GM12878 (cell line): Measurements from ENCODE around the gene ZNF367. TPM values are rescaled to one million over a fixed set of nuclear protein-coding genes. Genes with fewer than 3 reads are reported as not detected.

Experiments
- ATAC-seq: fragments of 200-7000 bp; cut with Tn5 transposase; 3 replicates; pipeline ENCODE4 v1.9.1; 2020; ENCODE audit warnings: mild to moderate bottlenecking, moderate library complexity
- BruUV-seq: library from RNA; stranded (reverse); fragments of 400-500 nt; replicated peaks from 2 replicates; lab custom pipeline; 2021; lab: Mats Ljungman, UMichigan
- CTCF ChIA-PET: fragments of 300-600 bp; sonication (Branson Sonifier 250); formaldehyde crosslinking; extraction: SDS; loops from one replicate; lab custom pipeline; 2021; ENCODE audit warnings: inconsistent platforms; lab: Yijun Ruan, JAX
- POLR2A ChIA-PET: fragments of 350-600 bp; formaldehyde crosslinking; extraction: SDS; loops from one replicate; lab custom pipeline; 2021; ENCODE audit warnings: inconsistent platforms; lab: Charles Lee
- RAD21 ChIA-PET: fragments of 300-600 bp; sonication (Branson Sonifier 250); formaldehyde crosslinking; loops from one replicate; lab custom pipeline; 2023; ENCODE audit warnings: antibody characterized with exemption; ENCODE audit not compliant: unreplicated experiment; lab: Charles Lee
- SMC1A ChIA-PET: fragments of 300-600 bp; sonication (Branson Sonifier 250); formaldehyde crosslinking; loops from one replicate; lab custom pipeline; 2023; ENCODE audit not compliant: unreplicated experiment, uncharacterized antibody; lab: Charles Lee
- DNase-seq: peaks from one replicate; pipeline ENCODE4 v3.0.0-alpha.2; 2011; ENCODE audit warnings: low read depth, low spot score
- FAIRE-seq: peaks from 3 replicates; lab custom pipeline; 2011; peaks lifted over from hg19 to GRCh38; lab: Jason Lieb, UNC
- H2AFZ ChIP-seq: 2 replicates; pipeline ENCODE4 v1.6.0; 2011; ENCODE audit warnings: low read depth, low read length, control low read depth; ENCODE audit not compliant: control insufficient read depth
- H3K27ac ChIP-seq: 2 replicates; pipeline ENCODE4 v1.5.1; 2011; ENCODE audit warnings: control low read depth; ENCODE audit not compliant: control insufficient read depth, insufficient read depth
- H3K27me3 ChIP-seq, 2 experiments: replicated peaks in 1 of 2; 2 replicates each; pipeline versions ENCODE4 v1.6.0 to v1.6.1; 2011; ENCODE audit warnings: low read length in 1 of 2; ENCODE audit not compliant: control insufficient read depth in 2 of 2, insufficient read depth in 2 of 2
- H3K36me3 ChIP-seq, 2 experiments: 2 replicates each; pipeline ENCODE4 v1.5.1; 2011; ENCODE audit warnings: low read length in 1 of 2; ENCODE audit not compliant: control insufficient read depth in 2 of 2, insufficient read depth in 2 of 2
- H3K4me1 ChIP-seq: 2 replicates; pipeline ENCODE4 v1.6.1; 2011; ENCODE audit warnings: mild to moderate bottlenecking, low read length, moderate library complexity, mixed read lengths; ENCODE audit not compliant: control insufficient read depth, insufficient read depth
- H3K4me2 ChIP-seq: 2 replicates; pipeline ENCODE4 v1.6.0; 2011; ENCODE audit warnings: control low read depth; ENCODE audit not compliant: control insufficient read depth, insufficient read depth
- H3K4me3 ChIP-seq: fragments of 200-600 bp; sonication (generic); 2 replicates; pipeline ENCODE4 v1.5.1; 2016
- H3K79me2 ChIP-seq: 2 replicates; pipeline ENCODE4 v1.6.0; 2011; ENCODE audit warnings: low read length; ENCODE audit not compliant: control insufficient read depth, insufficient read depth
- H3K9ac ChIP-seq: 2 replicates; pipeline ENCODE4 v1.8.0; 2011; ENCODE audit warnings: low read length, control low read depth, mixed read lengths; ENCODE audit not compliant: control insufficient read depth, insufficient read depth
- H3K9me3 ChIP-seq: replicated peaks from 3 replicates; pipeline ENCODE4 v1.5.1; 2011; ENCODE audit warnings: mild to moderate bottlenecking, low read length; ENCODE audit not compliant: control insufficient read depth, insufficient read depth
- H4K20me1 ChIP-seq: 2 replicates; pipeline ENCODE4 v1.6.0; 2011; ENCODE audit not compliant: control insufficient read depth, insufficient read depth
- CBX3 ChIP-seq: fragments of 200-600 bp; sonication (generic); IDR thresholded peaks from 2 replicates; pipeline ENCODE4 v1.6.1; 2016; ENCODE audit warnings: low read depth, borderline replicate concordance
- FOXM1 ChIP-seq: IDR thresholded peaks from 2 replicates; pipeline ENCODE4 v1.6.1; 2012; ENCODE audit warnings: low read depth, mild to moderate bottlenecking, inconsistent platforms, low read length, moderate library complexity
- GABPA ChIP-seq: IDR thresholded peaks from 2 replicates; pipeline ENCODE4 v1.6.1; 2014; ENCODE audit warnings: antibody characterized with exemption, low read depth, mild to moderate bottlenecking, inconsistent platforms
- JUND ChIP-seq: IDR thresholded peaks from 2 replicates; pipeline ENCODE4 v1.6.1; 2012; ENCODE audit warnings: low read depth, mild to moderate bottlenecking, low read length, improper control_type of control experiment, moderate library complexity
- KLF5 ChIP-seq: fragments of 450-650 bp; IDR thresholded peaks from 2 replicates; pipeline ENCODE4 v1.6.1; 2014; ENCODE audit warnings: mild to moderate bottlenecking; ENCODE audit not compliant: partially characterized antibody
- MLLT1 ChIP-seq: fragments of 450-650 bp; IDR thresholded peaks from 2 replicates; pipeline ENCODE4 v1.6.1; 2016; ENCODE audit warnings: mild to moderate bottlenecking
- NBN ChIP-seq: fragments of 450-650 bp; IDR thresholded peaks from 2 replicates; pipeline ENCODE4 v1.6.1; 2016
- NRF1 ChIP-seq: conservative IDR thresholded peaks from 2 replicates; pipeline ENCODE4 v1.6.1; 2011; ENCODE audit warnings: mild to moderate bottlenecking, low read depth, low read length, improper control_type of control experiment
- SREBF1 ChIP-seq: IDR thresholded peaks from 2 replicates; pipeline ENCODE4 v1.6.1; 2012; ENCODE audit warnings: mild to moderate bottlenecking, low read length
- ZBTB33 ChIP-seq: fragments of 450-650 bp; IDR thresholded peaks from 2 replicates; pipeline ENCODE4 v1.6.1; 2017; ENCODE audit warnings: mild to moderate bottlenecking
- ZNF622 ChIP-seq: fragments of 450-650 bp; IDR thresholded peaks from 2 replicates; pipeline ENCODE4 v1.6.1; 2017; ENCODE audit warnings: mild to moderate bottlenecking, inconsistent platforms
- WGBS: methylation state at CpG from one replicate; pipeline ENCODE4 v1.1.6; 2016; ENCODE audit warnings: low lambda C conversion rate; ENCODE audit not compliant: insufficient replicate concordance, insufficient coverage; ENCODE audit errors: missing lambda C conversion rate; 5-methylcytosine and 5-hydroxymethylcytosine counted together
- in situ Hi-C: fragments of 300-500 bp; cut with MboI; formaldehyde crosslinking; loops from 9 replicates; pipeline ENCODE4 v1.14.3; 2018; ENCODE audit warnings: mixed read lengths
- intact Hi-C: fragments of 100-400 bp; cut with micrococcal nuclease; formaldehyde crosslinking; loops from one replicate; pipeline ENCODE4 v1.14.2; 2022; ENCODE audit not compliant: unreplicated experiment
- polyA plus RNA-seq, 11 experiments: library from polyadenylated mRNA; depleted of rRNA in 4 of 11; unstranded in 6 of 11; stranded (reverse) in 5 of 11; fragments of >200 nt; fragmentation: Nextera tagmentation in 4 of 11; fragmentation: Illumina TruSeq in 1 of 11; extraction: Ambion mirVana in 4 of 11; extraction: Trizol in 1 of 11; gene quantifications; 1 replicate in 1 of 11; 2 replicates in 10 of 11; pipeline versions ENCODE4 v1.2.1 to v1.2.3, GENCODE V29; 2011 to 2016; ENCODE audit warnings: inconsistent platforms in 2 of 11, missing spikeins in 2 of 11, low read depth in 1 of 11
- total RNA-seq, 4 experiments: library from RNA; depleted of rRNA in 3 of 4; stranded (reverse); fragments of >200 nt in 3 of 4; fragmentation: Illumina TruSeq in 1 of 4; extraction: Trizol in 1 of 4; gene quantifications; 2 replicates each; pipeline versions ENCODE4 v1.2.1 to v1.2.3, GENCODE V29; 2013 to 2021

ZNF367 gene
- total and polyA plus RNA-seq, 10 of the 15 experiments (the other 5 are each of a cell fraction or from before 2014, with no cell fraction given), result 2.9 to 16.3 (median 11.1) TPM

GRCh38 chr9:96467784-96468183, 49.6 kb upstream of the ZNF367 start:
- H2AFZ ChIP-seq, result no peak overlapping the region
- SMC1A ChIA-PET, result no interaction called here
- H3K27ac ChIP-seq, result no peak overlapping the region
- WGBS, result 95% methylated on average over 5 of the region's 5 CpGs
- no peaks in the 10 kb centered on the region for H3K9me3 ChIP-seq
- H3K36me3 ChIP-seq, result no peaks in the 10 kb centered on the region
- no peak overlapping the region for H3K9ac ChIP-seq
- H3K4me1 ChIP-seq, result no peaks in the 10 kb centered on the region
- H4K20me1 ChIP-seq, result no peaks in the 10 kb centered on the region
- POLR2A ChIA-PET, result no interaction called here
- H3K27me3 ChIP-seq, result no peaks in the 10 kb centered on the region
- RAD21 ChIA-PET, result interaction anchor here (0.7 kb wide), 1 partner anchor 1108 kb away, joined by 3 read pairs; no protein-coding TSS in a partner anchor
- H3K79me2 ChIP-seq, result no peaks in the 10 kb centered on the region
- H3K4me2 ChIP-seq, result no peak overlapping the region
- in situ Hi-C loops, result no loop called here
- no TSS peak for BruUV-seq
- DNase-seq, result no peak
- no peak for FAIRE-seq
- no peak overlapping the region for H3K4me3 ChIP-seq
- TF ChIP-seq GABPA (no peak), MLLT1 (no peak), FOXM1 (no peak), NBN (no peak), CBX3 (no peak), KLF5 (no peak), SREBF1 (no peak), ZBTB33 (no peak), ZNF622 (no peak), NRF1 (no peak), JUND (no peak)
- intact Hi-C loops, result no loop called here
- CTCF ChIA-PET, result no interaction called here
- no peak for ATAC-seq
